ENCODE results near the gene ACO2.

DNA sequence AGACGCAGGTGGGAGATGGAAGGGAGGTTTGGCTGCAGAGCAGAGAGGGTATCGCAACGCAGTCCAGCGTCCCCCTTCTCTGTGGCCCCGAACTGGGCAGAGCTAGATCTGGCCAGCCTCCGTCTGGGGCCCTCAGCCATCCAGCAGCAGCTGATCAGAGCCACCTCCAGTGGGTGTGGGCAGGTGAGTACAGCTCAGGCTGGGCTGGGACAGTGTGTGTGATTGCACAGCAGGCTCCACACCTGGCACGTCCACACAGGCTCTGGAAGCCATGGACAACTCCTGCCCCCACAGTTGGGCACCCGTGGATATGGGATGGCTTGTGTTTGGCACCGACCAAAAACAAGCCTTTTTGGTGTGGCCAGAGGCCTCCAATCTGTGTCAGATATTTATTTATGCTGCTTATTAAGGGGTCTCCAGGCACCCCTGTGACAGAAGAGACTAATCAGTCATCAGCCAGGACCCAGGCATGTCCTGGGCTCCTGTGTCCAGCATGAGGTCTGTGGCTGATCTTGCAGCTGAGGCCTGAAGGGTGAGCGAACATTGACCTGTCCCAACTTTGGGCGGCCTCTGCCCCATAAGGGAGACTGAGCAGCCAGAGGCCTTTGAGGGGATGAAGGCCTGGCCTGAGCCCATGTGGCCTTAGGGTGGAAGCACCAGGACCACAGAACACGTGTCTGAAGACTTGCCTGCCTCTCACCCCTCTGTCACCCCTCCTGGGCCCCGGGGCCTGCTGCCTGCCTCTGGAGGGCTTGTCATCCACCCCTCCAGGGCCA, 56.7 kb downstream of the ACO2 start:
- TF ChIP-seq, protein P1, sequence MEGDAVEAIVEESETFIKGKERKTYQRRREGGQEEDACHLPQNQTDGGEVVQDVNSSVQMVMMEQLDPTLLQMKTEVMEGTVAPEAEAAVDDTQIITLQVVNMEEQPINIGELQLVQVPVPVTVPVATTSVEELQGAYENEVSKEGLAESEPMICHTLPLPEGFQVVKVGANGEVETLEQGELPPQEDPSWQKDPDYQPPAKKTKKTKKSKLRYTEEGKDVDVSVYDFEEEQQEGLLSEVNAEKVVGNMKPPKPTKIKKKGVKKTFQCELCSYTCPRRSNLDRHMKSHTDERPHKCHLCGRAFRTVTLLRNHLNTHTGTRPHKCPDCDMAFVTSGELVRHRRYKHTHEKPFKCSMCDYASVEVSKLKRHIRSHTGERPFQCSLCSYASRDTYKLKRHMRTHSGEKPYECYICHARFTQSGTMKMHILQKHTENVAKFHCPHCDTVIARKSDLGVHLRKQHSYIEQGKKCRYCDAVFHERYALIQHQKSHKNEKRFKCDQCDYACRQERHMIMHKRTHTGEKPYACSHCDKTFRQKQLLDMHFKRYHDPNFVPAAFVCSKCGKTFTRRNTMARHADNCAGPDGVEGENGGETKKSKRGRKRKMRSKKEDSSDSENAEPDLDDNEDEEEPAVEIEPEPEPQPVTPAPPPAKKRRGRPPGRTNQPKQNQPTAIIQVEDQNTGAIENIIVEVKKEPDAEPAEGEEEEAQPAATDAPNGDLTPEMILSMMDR (IDR thresholded peaks at IDR 0.05 in 2 of 3, conservative IDR thresholded peaks at IDR 0.05 in 1 of 3; ENCODE audit: control insufficient read depth in 2 of 3, extremely low read depth in 1 of 3, insufficient read depth in 1 of 3, low read depth in 3 of 3, low read length in 3 of 3) = no peak
- no peak for TF ChIP-seq SMC3 (IDR thresholded peaks at IDR 0.05; ENCODE audit: borderline replicate concordance, low read length)

Data from GM12878 (cell line).